Pancreas (tissue), 10 donors: ENCODE results near the gene MAST2. TPM values are rescaled to one million over a fixed set of nuclear protein-coding genes. Genes with fewer than 3 reads are reported as not detected.

Experiments used
- ATAC-seq, 4 donors: fragments of 200-7000 bp; cut with Tn5 transposase; one replicate each; pipeline versions ENCODE4 v1.8.0 to v1.9.1; 2020; ENCODE audit warnings: mild to moderate bottlenecking in 4 of 4, moderate library complexity in 4 of 4
- DNase-seq, 6 donors: peaks; one replicate each; pipeline ENCODE4 v3.0.0-alpha.2; 2020
- FAIRE-seq: peaks from 2 replicates; lab custom pipeline; 2012; peaks lifted over from hg19 to GRCh38; lab: Jason Lieb, UNC
- H3K27ac ChIP-seq, 4 donors: fragments of 200-600 bp; sonication (generic); 1 replicate in 3 of 4; 2 replicates in 1 of 4; pipeline versions ENCODE4 v1.5.0 to v1.8.0; 2020
- H3K27me3 ChIP-seq, 4 donors: fragments of 200-600 bp; one replicate each; pipeline ENCODE4 v1.8.0; 2021
- H3K36me3 ChIP-seq, 3 donors: fragments of 200-600 bp; sonication (generic) in 1 of 3; one replicate each; pipeline versions ENCODE4 v1.5.0 to v1.8.0; 2020 to 2021
- H3K4me1 ChIP-seq, 3 donors: fragments of 200-600 bp; one replicate each; pipeline ENCODE4 v1.8.0; 2021
- H3K4me3 ChIP-seq, 4 donors: fragments of 200-600 bp; sonication (generic) in 2 of 4; one replicate each; pipeline versions ENCODE4 v1.5.0 to v1.8.0; 2020 to 2021
- H3K9me3 ChIP-seq, 4 donors: fragments of 200-600 bp; one replicate each; pipeline ENCODE4 v1.8.0; 2021
- WGBS, 2 donors: extraction: QIAGEN DNeasy Blood & Tissue Kit; methylation state at CpG; one replicate each; pipeline ENCODE4 v1.1.7; 2013; 5-methylcytosine and 5-hydroxymethylcytosine counted together
- intact Hi-C, 3 donors: fragments of 100-400 bp; cut with DNase I; formaldehyde crosslinking; loops; one replicate each; pipeline versions ENCODE4 v1.11.1 to v1.14.2; 2022
- polyA plus RNA-seq, 2 donors: library from polyadenylated mRNA; stranded (reverse); fragments of 200-250 nt; gene quantifications; one replicate each; pipeline ENCODE4 v1.2.3, GENCODE V29; 2013
- total RNA-seq, 6 donors: library from RNA; stranded (reverse); fragmentation: NEBNext Ultra II Directional in 4 of 6; extraction: Animal tissue kit (Norgen Biotek cat#: 25700) in 4 of 6; gene quantifications; one replicate each; pipeline versions ENCODE4 v1.2.1 to v1.2.4, GENCODE V29; 2021 to 2023
- TF ChIP-seq, protein P1 (sequence below), 4 donors: fragments of 200-600 bp; sonication (generic) in 3 of 4; IDR thresholded peaks; one replicate each; pipeline versions ENCODE4 v1.5.0 to v1.8.0; 2021; ENCODE audit warnings: antibody characterized with exemption in 4 of 4
- donor health status: healthy with polysubstance abuse.
- donor health status: DM: no; HTN: no; CAD: no; lungs with moderate emphysema.
- donor health status: DM: no; HTN: no; CAD: no.
- donor health status: control.
- donor health status: control.
- donor health status: Bipolar disorder and iron deficiency.
- donor health status: DM: yes; HTN: yes; CAD: no.
- donor health status: DM: no; HTN: no; CAD: no.
- donor health status: DM: no; HTN: no; CAD: no.
- donor health status: DM: yes; HTN: yes; CAD: no.

MAST2 gene
- total and polyA plus RNA-seq, 8 donors = 5.1 to 14.5 (median 7.7) TPM

- TF ChIP-seq, protein P1, sequence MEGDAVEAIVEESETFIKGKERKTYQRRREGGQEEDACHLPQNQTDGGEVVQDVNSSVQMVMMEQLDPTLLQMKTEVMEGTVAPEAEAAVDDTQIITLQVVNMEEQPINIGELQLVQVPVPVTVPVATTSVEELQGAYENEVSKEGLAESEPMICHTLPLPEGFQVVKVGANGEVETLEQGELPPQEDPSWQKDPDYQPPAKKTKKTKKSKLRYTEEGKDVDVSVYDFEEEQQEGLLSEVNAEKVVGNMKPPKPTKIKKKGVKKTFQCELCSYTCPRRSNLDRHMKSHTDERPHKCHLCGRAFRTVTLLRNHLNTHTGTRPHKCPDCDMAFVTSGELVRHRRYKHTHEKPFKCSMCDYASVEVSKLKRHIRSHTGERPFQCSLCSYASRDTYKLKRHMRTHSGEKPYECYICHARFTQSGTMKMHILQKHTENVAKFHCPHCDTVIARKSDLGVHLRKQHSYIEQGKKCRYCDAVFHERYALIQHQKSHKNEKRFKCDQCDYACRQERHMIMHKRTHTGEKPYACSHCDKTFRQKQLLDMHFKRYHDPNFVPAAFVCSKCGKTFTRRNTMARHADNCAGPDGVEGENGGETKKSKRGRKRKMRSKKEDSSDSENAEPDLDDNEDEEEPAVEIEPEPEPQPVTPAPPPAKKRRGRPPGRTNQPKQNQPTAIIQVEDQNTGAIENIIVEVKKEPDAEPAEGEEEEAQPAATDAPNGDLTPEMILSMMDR (IDR thresholded peaks at IDR 0.05) = no peak
- Histone ChIP-seq H3K27me3 (no peaks in the 10 kb centered on the region), H3K4me1 (no peaks in the 10 kb centered on the region), H3K27ac (no peak overlapping the region), H3K4me3 (no peak overlapping the region), H3K9me3 (no peaks in the 10 kb centered on the region), H3K36me3 (peaks cover 0 to 14% (median 0%) of the 10 kb centered on the region in 3 donors)
- intact Hi-C loops = no loop called here
- FAIRE-seq (no peak), DNase-seq (no peak), ATAC-seq (no peak)
Observed at GRCh38 chr1:46008585-46008984, 205.2 kb downstream of the MAST2 start.

DNA sequence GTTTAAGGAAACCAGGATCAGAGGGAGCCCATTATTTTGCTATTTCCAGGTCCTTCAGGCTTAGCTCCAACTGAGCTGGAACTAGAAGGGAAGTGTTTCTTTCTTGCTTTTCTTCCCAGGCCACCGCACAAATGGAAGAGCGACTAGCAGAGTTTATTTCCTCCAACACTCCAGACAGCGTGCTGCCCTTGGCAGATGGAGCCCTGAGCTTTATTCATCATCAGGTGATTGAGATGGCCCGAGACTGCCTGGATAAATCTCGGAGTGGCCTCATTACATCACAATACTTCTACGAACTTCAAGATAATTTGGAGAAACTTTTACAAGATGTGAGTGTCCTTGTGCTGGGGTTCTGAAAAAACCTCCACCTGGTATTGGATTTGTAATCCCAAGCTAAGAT is 207.2 kb downstream of the MAST2 start:
- intact Hi-C loops = no loop called here
- ATAC-seq (no peak), DNase-seq (no peak), FAIRE-seq (no peak)
- no peak overlapping the region for H3K4me3 ChIP-seq
- TF ChIP-seq, protein P1 (IDR thresholded peaks at IDR 0.05) = no peak
- no peaks in the 10 kb centered on the region for H3K9me3 ChIP-seq
- H3K36me3 ChIP-seq = peaks cover 0 to 14% (median 0%) of the 10 kb centered on the region in 3 donors
- WGBS, 2 donors = 95 to 97% methylated on average over 6 of the region's 6 CpGs
- H3K27me3 ChIP-seq = no peaks in the 10 kb centered on the region
- no peak overlapping the region for H3K27ac ChIP-seq
- H3K4me1 ChIP-seq = no peaks in the 10 kb centered on the region

DNA sequence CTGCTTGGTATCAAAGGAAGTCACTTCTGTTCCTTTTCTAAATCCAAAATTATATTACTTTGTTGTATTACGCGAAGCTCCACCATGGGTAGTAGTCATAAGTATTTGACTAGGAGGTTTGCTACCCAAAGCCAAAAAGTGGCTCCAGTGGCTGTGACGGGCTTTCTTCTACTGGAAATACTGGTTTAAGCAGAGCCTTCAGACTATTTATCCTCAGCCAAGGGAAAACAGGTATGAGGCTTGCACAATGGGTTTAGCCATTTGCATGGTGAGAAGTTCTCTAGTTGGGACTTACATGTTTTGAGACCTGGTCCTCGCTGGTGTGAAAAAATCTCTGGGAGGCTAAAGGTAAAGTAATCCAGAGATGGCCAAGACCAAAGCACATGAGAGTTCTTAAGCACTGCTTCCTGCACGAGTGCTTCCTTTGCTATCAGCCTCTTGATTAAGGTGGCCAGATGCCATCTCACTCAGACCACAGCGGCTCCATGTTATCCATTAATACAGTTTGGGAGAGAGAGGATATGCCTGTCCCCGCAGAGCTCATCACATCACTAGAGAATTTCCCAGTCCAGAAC is 207.8 kb downstream of the MAST2 start:
- Histone ChIP-seq H3K4me1 (no peaks in the 10 kb centered on the region), H3K4me3 (no peak overlapping the region), H3K36me3 (peaks cover 0 to 14% (median 0%) of the 10 kb centered on the region in 3 donors), H3K27me3 (no peaks in the 10 kb centered on the region), H3K9me3 (no peaks in the 10 kb centered on the region), H3K27ac (no peak overlapping the region)
- TF ChIP-seq, protein P1 (IDR thresholded peaks at IDR 0.05) = no peak
- no peak for FAIRE-seq
- intact Hi-C loops = no loop called here
- 88 to 89% methylated on average over 7 of the region's 7 CpGs for WGBS, 2 donors
- no peak for ATAC-seq
- no peak for DNase-seq

- Histone ChIP-seq H3K27ac (no peak overlapping the region), H3K4me1 (no peaks in the 10 kb centered on the region), H3K4me3 (no peak overlapping the region), H3K36me3 (peaks cover 0 to 14% (median 0%) of the 10 kb centered on the region in 3 donors), H3K27me3 (no peaks in the 10 kb centered on the region), H3K9me3 (no peaks in the 10 kb centered on the region)
- 89 to 90% methylated on average over 1 of the region's 1 CpG for WGBS, 2 donors
- FAIRE-seq = no peak
- no peak for ATAC-seq
- intact Hi-C loops = no loop called here
- TF ChIP-seq, protein P1 (IDR thresholded peaks at IDR 0.05) = no peak
- no peak for DNase-seq
Observed at GRCh38 chr1:46012236-46012635, 208.8 kb downstream of the MAST2 start.

- Histone ChIP-seq H3K4me3 (no peak overlapping the region), H3K36me3 (peaks cover 0 to 4% (median 0%) of the 10 kb centered on the region in 3 donors), H3K27me3 (no peaks in the 10 kb centered on the region), H3K4me1 (no peaks in the 10 kb centered on the region), H3K27ac (no peak overlapping the region), H3K9me3 (no peaks in the 10 kb centered on the region)
- TF ChIP-seq, protein P1 (IDR thresholded peaks at IDR 0.05) = no peak
- intact Hi-C loops = no loop called here
- WGBS, 2 donors = 97 to 100% methylated on average over 3 of the region's 3 CpGs
- FAIRE-seq (no peak), ATAC-seq (no peak), DNase-seq (no peak)
Observed at GRCh38 chr1:46013581-46013980, 210.2 kb downstream of the MAST2 start.
